ENCODE measurements around the gene CSN1S1.

The CSN1S1 gene

DNA sequence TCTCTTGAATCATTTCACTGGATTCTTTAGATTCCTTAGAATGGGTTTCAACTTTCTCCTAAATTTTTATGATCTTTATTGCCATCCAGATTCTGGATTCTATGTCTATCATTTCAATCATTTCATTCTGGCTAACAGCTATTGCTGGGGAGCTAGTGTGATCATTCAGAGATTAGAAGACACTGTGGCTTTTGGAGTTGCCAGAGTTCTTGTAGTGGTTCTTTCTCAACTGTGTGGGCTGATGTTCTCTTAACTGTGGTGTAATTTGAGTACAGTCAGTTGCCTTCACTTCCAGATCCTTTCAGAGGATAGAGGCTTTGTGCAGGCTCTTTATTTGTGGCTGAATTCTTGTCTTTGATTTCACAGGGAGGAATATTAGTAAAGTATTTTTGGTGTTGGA is 46.7 kb downstream of the CSN1S1 start:
- DNase-seq (ENCODE audit: insufficient read length, low spot score) (no peak), FAIRE-seq (no peak)
- no peak for TF ChIP-seq PAX5 (IDR thresholded peaks at IDR 0.05; ENCODE audit: insufficient read depth, low read length, severe bottlenecking)
- TF ChIP-seq POLR2A (IDR thresholded peaks at IDR 0.05; ENCODE audit: low read depth, low read length) = no peak
- no peak for TF ChIP-seq SPI1 (IDR thresholded peaks at IDR 0.05; ENCODE audit: low read depth, low read length)

GRCh38 chr4:69984030-69984443 is 53.2 kb downstream of the CSN1S1 start:
- no peak for DNase-seq (ENCODE audit: insufficient read length, low spot score)
- no peak for FAIRE-seq

GRCh38 chr4:69986663-69987062 is 55.8 kb downstream of the CSN1S1 start:
- FAIRE-seq (no peak), DNase-seq (ENCODE audit: insufficient read length, low spot score) (no peak)
- TF ChIP-seq POU2F2 (IDR thresholded peaks at IDR 0.05; ENCODE audit: low read depth, low read length) (no peak), POLR2AphosphoS5 (IDR thresholded peaks at IDR 0.05; ENCODE audit: low read depth, low read length) (no peak), POLR2A (IDR thresholded peaks at IDR 0.05; ENCODE audit: low read depth, low read length) (no peak), TAF1 (IDR thresholded peaks at IDR 0.05; ENCODE audit: low read depth, low read length) (no peak), PAX5 (IDR thresholded peaks at IDR 0.05; ENCODE audit: insufficient read depth, low read length, severe bottlenecking) (no peak), SPI1 (IDR thresholded peaks at IDR 0.05; ENCODE audit: low read depth, low read length) (no peak)

More at GRCh38 chr4:69984030-69984443, 53.2 kb downstream of the CSN1S1 start:
- TF ChIP-seq POLR2A (IDR thresholded peaks at IDR 0.05; ENCODE audit: low read depth, low read length) (no peak), TAF1 (IDR thresholded peaks at IDR 0.05; ENCODE audit: low read depth, low read length) (no peak), PAX5 (IDR thresholded peaks at IDR 0.05; ENCODE audit: insufficient read depth, low read length, severe bottlenecking) (no peak), POU2F2 (IDR thresholded peaks at IDR 0.05; ENCODE audit: low read depth, low read length) (no peak), SPI1 (IDR thresholded peaks at IDR 0.05; ENCODE audit: low read depth, low read length) (no peak), POLR2AphosphoS5 (IDR thresholded peaks at IDR 0.05; ENCODE audit: low read depth, low read length) (no peak)

DNA sequence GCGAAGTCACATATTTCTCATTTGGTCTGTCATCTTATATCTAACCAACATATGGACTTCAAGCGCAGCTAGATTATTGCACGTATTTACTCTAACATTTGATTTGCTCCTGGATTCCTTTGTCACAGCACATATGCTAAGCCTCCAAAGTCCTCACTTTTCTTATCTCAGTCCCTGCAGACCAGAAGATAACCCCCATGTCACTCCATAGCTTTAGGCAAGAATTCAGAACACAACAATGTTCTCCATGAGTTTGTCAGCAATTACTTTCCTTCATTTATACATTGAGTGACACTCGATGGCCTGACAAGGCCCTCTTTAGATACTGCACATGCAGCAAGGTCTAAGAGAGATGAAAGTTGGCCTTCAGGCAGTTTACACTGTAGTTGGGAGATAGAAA is 60.1 kb downstream of the CSN1S1 start:
- no peak for FAIRE-seq
- no peak for DNase-seq (ENCODE audit: insufficient read length, low spot score)
- TF ChIP-seq SPI1 (IDR thresholded peaks at IDR 0.05; ENCODE audit: low read depth, low read length) = no peak
- TF ChIP-seq TAF1 (IDR thresholded peaks at IDR 0.05; ENCODE audit: low read depth, low read length) = no peak
- TF ChIP-seq POLR2A (IDR thresholded peaks at IDR 0.05; ENCODE audit: low read depth, low read length) = no peak
- TF ChIP-seq POU2F2 (IDR thresholded peaks at IDR 0.05; ENCODE audit: low read depth, low read length) = no peak
- no peak for TF ChIP-seq POLR2AphosphoS5 (IDR thresholded peaks at IDR 0.05; ENCODE audit: low read depth, low read length)

DNA sequence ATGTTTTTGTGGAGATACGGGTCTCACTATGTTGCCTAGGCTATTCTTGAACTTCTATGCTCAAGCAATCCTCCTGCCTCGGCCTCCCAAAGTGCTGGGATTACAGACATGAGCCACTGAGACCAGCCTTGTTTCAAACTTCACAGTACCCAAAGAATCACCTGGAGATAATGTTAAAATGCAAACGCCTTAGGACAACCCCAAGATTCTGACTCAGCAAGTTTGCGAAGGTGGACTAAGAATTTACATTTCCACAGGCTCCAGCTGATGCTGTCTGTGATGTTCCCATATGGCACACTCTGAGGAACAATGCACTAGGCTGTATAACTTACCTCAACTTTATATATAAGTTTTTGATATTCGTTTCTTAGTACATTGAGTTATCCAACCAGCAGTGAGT is 63.9 kb downstream of the CSN1S1 start:
- no peak for DNase-seq (ENCODE audit: insufficient read length, low spot score)
- no peak for FAIRE-seq
- TF ChIP-seq POU2F2 (IDR thresholded peaks at IDR 0.05; ENCODE audit: low read depth, low read length) (no peak), PAX5 (IDR thresholded peaks at IDR 0.05; ENCODE audit: insufficient read depth, low read length, severe bottlenecking) (no peak), SPI1 (IDR thresholded peaks at IDR 0.05; ENCODE audit: low read depth, low read length) (no peak), POLR2A (IDR thresholded peaks at IDR 0.05; ENCODE audit: low read depth, low read length) (no peak), TAF1 (IDR thresholded peaks at IDR 0.05; ENCODE audit: low read depth, low read length) (no peak), POLR2AphosphoS5 (IDR thresholded peaks at IDR 0.05; ENCODE audit: low read depth, low read length) (no peak)

GRCh38 chr4:69995526-69996016 is 64.7 kb downstream of the CSN1S1 start, which contains the start of gene STATH:
STATH (plus strand) TSS chr4:69995966; CDS start chr4:69998438, 2,472 bp downstream.
- FAIRE-seq (no peak), DNase-seq (ENCODE audit: insufficient read length, low spot score) (no peak)
- no peak for TF ChIP-seq POLR2A (IDR thresholded peaks at IDR 0.05; ENCODE audit: low read depth, low read length)
- no peak for TF ChIP-seq TAF1 (IDR thresholded peaks at IDR 0.05; ENCODE audit: low read depth, low read length)
- no peak for TF ChIP-seq SPI1 (IDR thresholded peaks at IDR 0.05; ENCODE audit: low read depth, low read length)
- no peak for TF ChIP-seq POLR2AphosphoS5 (IDR thresholded peaks at IDR 0.05; ENCODE audit: low read depth, low read length)
- no peak for TF ChIP-seq POU2F2 (IDR thresholded peaks at IDR 0.05; ENCODE audit: low read depth, low read length)
- TF ChIP-seq PAX5 (IDR thresholded peaks at IDR 0.05; ENCODE audit: insufficient read depth, low read length, severe bottlenecking) = no peak

All from GM12891 (cell line).